Adrenal gland (tissue), 12 donors: ENCODE measurements around the gene HYKK. TPM values are rescaled to one million over a fixed set of nuclear protein-coding genes. Genes with fewer than 3 reads are reported as not detected.
"Not testable (repeated sequence)": the region's sequence is repeated elsewhere in the genome, so short reads cannot be mapped to it uniquely, and the experiment has no call there.

Experiments
- DNase-seq, 7 donors: peaks; one replicate each; pipeline ENCODE4 v3.0.0-alpha.2; 2019 to 2020
- H3K27ac ChIP-seq, 5 donors: fragments of 200-600 bp; sonication (generic) in 4 of 5; 1 replicate in 3 of 5; 2 replicates in 2 of 5; pipeline versions ENCODE4 v1.5.1 to v1.8.0; 2016 to 2020; ENCODE audit warnings: mild to moderate bottlenecking in 1 of 5
- H3K27me3 ChIP-seq: fragments of 200-600 bp; 2 replicates; pipeline ENCODE4 v1.8.0; 2021
- H3K36me3 ChIP-seq, 2 donors: fragments of 200-600 bp; replicated peaks in 1 of 2; 1 replicate in 1 of 2; 2 replicates in 1 of 2; pipeline versions ENCODE4 v1.5.1 to v1.8.0; 2018 to 2022
- H3K4me1 ChIP-seq, 2 donors: fragments of 200-600 bp; replicated peaks in 1 of 2; 1 replicate in 1 of 2; 2 replicates in 1 of 2; pipeline versions ENCODE4 v1.5.1 to v1.8.0; 2018 to 2021
- H3K4me3 ChIP-seq, 4 donors: fragments of 200-600 bp; sonication (generic) in 3 of 4; one replicate each; pipeline ENCODE4 v1.5.1; 2016 to 2018
- H3K9me3 ChIP-seq, 3 donors: fragments of 200-600 bp; sonication (generic) in 1 of 3; replicated peaks in 1 of 3; 1 replicate in 2 of 3; 2 replicates in 1 of 3; pipeline versions ENCODE4 v1.5.1 to v1.8.0; 2016 to 2021
- CTCF ChIP-seq, 6 experiments: fragments of 450-650 bp in 4 of 6; fragments of 200-600 bp in 2 of 6; sonication (generic) in 1 of 6; IDR thresholded peaks; 1 replicate in 5 of 6; 2 replicates in 1 of 6; pipeline versions ENCODE4 v1.5.1 to v1.8.0; 2016 to 2021; ENCODE audit warnings: antibody characterized with exemption in 6 of 6, mild to moderate bottlenecking in 2 of 6, moderate library complexity in 1 of 6
- POLR2A ChIP-seq, 2 donors: fragments of 450-650 bp; IDR thresholded peaks; one replicate each; pipeline ENCODE4 v1.6.1; 2017; ENCODE audit warnings: antibody characterized with exemption in 2 of 2, mild to moderate bottlenecking in 2 of 2, moderate library complexity in 1 of 2
- WGBS, 4 donors: extraction: QIAGEN DNeasy Blood & Tissue Kit in 2 of 4; methylation state at CpG; one replicate each; pipeline versions ENCODE4 v1.1.5 to v1.1.7; 2013 to 2017; 5-methylcytosine and 5-hydroxymethylcytosine counted together
- intact Hi-C, 2 donors: fragments of 100-400 bp; cut with DNase I; formaldehyde crosslinking; loops; one replicate each; pipeline versions ENCODE4 v1.14.1 to v1.15.0; 2022 to 2023
- polyA plus RNA-seq, 3 donors: library from polyadenylated mRNA; stranded (reverse); fragments of 200-250 nt in 2 of 3; fragments of 350-450 nt in 1 of 3; fragmentation: Illumina TruSeq in 1 of 3; extraction: RNeasy Lipid Tissue Mini Kit (QIAGEN cat#74804) in 1 of 3; gene quantifications; one replicate each; pipeline ENCODE4 v1.2.3, GENCODE V29; 2013 to 2014
- total RNA-seq, 9 donors: library from RNA; depleted of rRNA in 4 of 9; stranded (reverse); fragments of >200 nt in 4 of 9; fragments of 120-200 nt in 1 of 9; fragmentation: NEBNext Ultra II Directional in 1 of 9; extraction: Animal tissue kit (Norgen Biotek cat#: 25700) in 1 of 9; gene quantifications; one replicate each; pipeline versions ENCODE4 v1.1.0 to v1.2.4, GENCODE V29; 2013 to 2023
- donor health status: healthy with polysubstance abuse.
- donor health status: Bipolar disorder and iron deficiency.
- donor health status: DM: yes; HTN: yes; CAD: no.
- donor health status: DM: no; HTN: no; CAD: no.
- donor health status: DM: no; HTN: no; CAD: no.
- donor health status: DM: yes; HTN: yes; CAD: no.

Gene HYKK
- total and polyA plus RNA-seq, 12 donors = 3.1 to 17.1 (median 7.4) TPM

- Histone ChIP-seq H3K4me3 (no peak overlapping the region), H3K36me3 (peaks cover 0 to 42% of the 10 kb centered on the region in 2 donors), H3K4me1 (no peaks in the 10 kb centered on the region), H3K9me3 (no peaks in the 10 kb centered on the region), H3K27ac (no peak overlapping the region), H3K27me3 (no peaks in the 10 kb centered on the region)
- DNase-seq = no peak
- intact Hi-C loops = no loop called here
- TF ChIP-seq POLR2A (IDR thresholded peaks at IDR 0.05) (no peak), CTCF (IDR thresholded peaks at IDR 0.05) (no peak)
- 84 to 91% (median 86%) methylated on average over 5 of the region's 5 CpGs for WGBS, 4 donors
Observed at GRCh38 chr15:78551902-78552301, 44.5 kb downstream of the HYKK start.

- Histone ChIP-seq H3K9me3 (no peaks in the 10 kb centered on the region), H3K27me3 (no peaks in the 10 kb centered on the region), H3K27ac (no peak overlapping the region), H3K36me3 (peaks cover 0 to 35% of the 10 kb centered on the region in 2 donors), H3K4me1 (no peaks in the 10 kb centered on the region), H3K4me3 (no peak overlapping the region)
- WGBS, 4 donors = 68 to 73% (median 69%) methylated on average over 5 of the region's 5 CpGs
- intact Hi-C loops = no loop called here
- DNase-seq = no peak
- no peak for TF ChIP-seq CTCF (IDR thresholded peaks at IDR 0.05)
- TF ChIP-seq POLR2A (IDR thresholded peaks at IDR 0.05) = no peak
Observed at GRCh38 chr15:78552597-78552996, 45.2 kb downstream of the HYKK start.

DNA sequence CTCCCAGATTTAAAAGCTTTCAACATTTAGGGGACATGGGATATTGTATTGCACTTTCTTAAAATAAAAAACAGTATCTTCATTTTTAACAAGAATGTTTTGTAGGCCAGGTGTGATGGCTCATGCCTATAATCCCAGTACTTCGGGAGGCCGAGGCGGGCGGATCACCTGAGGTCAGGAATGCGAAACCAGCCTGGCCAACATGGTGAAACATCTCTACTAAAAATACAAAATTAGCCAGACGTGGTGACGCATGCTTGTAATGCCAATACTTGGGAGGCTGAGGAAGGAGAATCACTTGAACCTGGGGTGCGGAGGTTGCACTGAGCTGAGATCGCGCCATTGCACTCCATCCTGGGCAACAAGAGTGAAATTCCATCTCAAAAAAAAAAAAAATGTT is 52.8 kb downstream of the HYKK start:
- H3K27ac ChIP-seq, H3K4me1 ChIP-seq, H3K36me3 ChIP-seq, H3K4me3 ChIP-seq, intact Hi-C loops, DNase-seq, H3K27me3 ChIP-seq, H3K9me3 ChIP-seq: not testable (repeated sequence)
- 83 to 96% (median 93%) methylated on average over 10 of the region's 10 CpGs for WGBS, 4 donors

DNA sequence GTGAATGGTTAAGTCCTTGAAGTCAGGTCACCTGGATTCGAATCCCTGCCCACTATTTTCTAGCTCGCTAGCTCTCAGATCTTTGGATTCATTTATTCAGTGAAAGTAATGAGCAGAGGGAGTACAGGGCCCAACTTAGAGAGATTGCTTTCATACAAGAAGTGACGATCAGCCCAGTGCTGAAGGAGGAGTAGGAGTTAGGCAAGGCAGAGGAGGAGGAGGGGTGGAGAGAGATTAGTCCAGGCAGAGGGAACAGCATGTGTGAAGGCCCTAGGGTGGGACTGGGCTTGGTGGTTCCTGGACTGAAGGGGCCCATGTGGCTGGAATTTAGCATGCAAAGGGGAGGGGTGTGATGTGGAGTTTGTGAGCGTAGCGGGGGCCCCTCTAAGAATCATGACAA is 54.1 kb downstream of the HYKK start:
- Histone ChIP-seq H3K9me3 (no peaks in the 10 kb centered on the region), H3K36me3 (no peaks in the 10 kb centered on the region), H3K4me3 (no peak overlapping the region), H3K27me3 (no peaks in the 10 kb centered on the region), H3K27ac (no peak overlapping the region), H3K4me1 (peaks cover 7 to 14% of the 10 kb centered on the region in 2 donors)
- intact Hi-C loops = no loop called here
- DNase-seq = no peak
- 81 to 93% (median 88%) methylated on average over 5 of the region's 5 CpGs for WGBS, 4 donors
- no peak for TF ChIP-seq POLR2A (IDR thresholded peaks at IDR 0.05)

GRCh38 chr15:78563092-78563491 is 55.7 kb downstream of the HYKK start:
- intact Hi-C loops = no loop called here
- DNase-seq = no peak
- TF ChIP-seq CTCF (IDR thresholded peaks at IDR 0.05) (no peak), POLR2A (IDR thresholded peaks at IDR 0.05) (no peak)
- Histone ChIP-seq H3K4me3 (no peak overlapping the region), H3K36me3 (no peaks in the 10 kb centered on the region), H3K27ac (no peak overlapping the region), H3K4me1 (peaks cover 7 to 16% of the 10 kb centered on the region in 2 donors), H3K9me3 (no peaks in the 10 kb centered on the region), H3K27me3 (no peaks in the 10 kb centered on the region)
- 87 to 100% (median 94%) methylated on average over 2 of the region's 2 CpGs for WGBS, 4 donors
